SK-N-MC (cell line): ENCODE data around the gene SLC43A2.

ENCODE experiments used
- DNase-seq: peaks from one replicate; pipeline ENCODE4 v3.0.0-alpha.2; 2011; ENCODE audit warnings: low read depth, low spot score
- H3K27ac ChIP-seq: fragments of 200-600 bp; sonication (generic); 2 replicates; pipeline ENCODE4 v1.5.1; 2016; ENCODE audit warnings: mixed run types
- H3K36me3 ChIP-seq: fragments of 200-600 bp; sonication (generic); 2 replicates; pipeline ENCODE4 v1.6.1; 2017; ENCODE audit warnings: antibody characterized with exemption, low read length, mixed read lengths; ENCODE audit not compliant: insufficient read depth
- H3K4me3 ChIP-seq: fragments of 200-600 bp; sonication (generic); 2 replicates; pipeline ENCODE4 v1.5.1; 2016
- H3K9ac ChIP-seq: fragments of 200-600 bp; sonication (generic); 2 replicates; pipeline ENCODE4 v1.8.0; 2017; ENCODE audit warnings: mixed run types, mixed read lengths; ENCODE audit not compliant: insufficient read length
- H3K9me3 ChIP-seq: fragments of 200-600 bp; sonication (generic); 2 replicates; pipeline ENCODE4 v1.6.1; 2017; ENCODE audit warnings: low read depth, mild to moderate bottlenecking, antibody characterized with exemption, low read length, moderate library complexity, mixed read lengths
- EZH2 ChIP-seq: fragments of 200-600 bp; sonication (generic); IDR thresholded peaks from one replicate; pipeline ENCODE4 v1.6.1; 2017; ENCODE audit warnings: antibody characterized with exemption
- FOXP2 ChIP-seq: optimal IDR thresholded peaks from 2 replicates; pipeline ENCODE3; 2011; ENCODE audit warnings: mild to moderate bottlenecking, moderate library complexity; ENCODE audit not compliant: insufficient read depth; ENCODE audit errors: extremely low read length, control extremely low read depth
- POLR2AphosphoS5 ChIP-seq: IDR thresholded peaks from 2 replicates; pipeline ENCODE4 v1.6.1; 2012; ENCODE audit warnings: mild to moderate bottlenecking, low read depth, low read length, borderline replicate concordance

Gene SLC43A2

DNA sequence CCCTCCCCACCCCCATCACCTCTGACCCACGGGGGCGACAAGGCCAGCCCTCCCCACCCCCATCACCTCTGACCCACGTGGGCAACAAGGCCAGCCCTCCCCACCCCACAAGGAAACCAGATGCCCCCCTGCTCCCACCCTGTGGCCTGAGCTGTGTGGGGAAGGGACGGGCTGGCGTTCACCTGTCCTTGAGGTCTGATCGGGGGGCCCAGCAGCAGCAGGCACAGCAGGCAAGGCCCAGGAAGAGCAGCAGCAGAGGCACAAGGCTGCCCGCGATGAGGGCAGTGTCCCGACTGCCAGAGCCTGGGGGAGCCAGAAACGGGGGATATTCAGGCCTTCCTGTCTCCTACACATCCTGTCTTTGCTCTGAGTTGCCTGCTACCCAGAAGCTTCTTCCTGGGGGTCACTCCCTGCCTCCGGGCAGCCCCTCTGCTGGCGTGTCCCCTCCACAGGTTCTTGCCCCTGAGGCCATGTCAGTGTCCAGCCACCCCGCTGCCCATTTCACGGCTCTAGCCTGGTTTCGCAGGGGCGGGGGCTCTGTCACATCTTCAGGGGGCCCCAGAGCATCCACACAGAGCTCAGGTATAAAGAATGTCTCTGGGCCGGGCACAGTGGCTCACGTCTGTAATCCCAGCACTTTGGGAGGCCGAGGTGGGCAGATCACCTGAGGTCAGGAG is 10.1 kb upstream of the SLC43A2 start:
- H3K9me3 ChIP-seq: no peaks in the 10 kb centered on the region
- no peak overlapping the region for H3K27ac ChIP-seq
- H3K4me3 ChIP-seq: no peak overlapping the region
- DNase-seq: no peak
- no peak overlapping the region for H3K9ac ChIP-seq
- no peaks in the 10 kb centered on the region for H3K36me3 ChIP-seq
- TF ChIP-seq FOXP2 (no peak), EZH2 (no peak), POLR2AphosphoS5 (no peak)

DNA sequence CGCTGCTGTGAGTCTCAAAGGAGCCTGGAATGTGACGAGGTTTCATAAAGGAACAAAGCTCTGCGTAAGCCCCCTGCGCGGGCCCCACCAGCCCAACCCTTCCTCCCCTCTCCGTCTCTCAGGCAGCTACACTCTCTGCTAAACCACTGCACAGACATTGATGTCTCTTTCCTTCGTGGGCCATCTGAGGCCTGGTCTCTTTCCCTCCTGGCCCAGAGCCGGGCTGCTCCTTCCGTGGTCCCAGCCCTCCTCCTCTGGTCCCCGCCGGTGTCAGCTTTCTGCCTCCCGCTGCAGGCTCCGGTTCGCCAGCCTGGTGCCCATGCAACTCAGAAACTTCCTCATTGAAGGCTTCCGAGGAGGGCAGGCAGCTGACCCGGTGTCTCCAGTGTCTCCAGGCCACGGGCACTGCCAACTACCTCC is 9.5 kb upstream of the SLC43A2 start:
- H3K9me3 ChIP-seq: no peaks in the 10 kb centered on the region
- no peak overlapping the region for H3K27ac ChIP-seq
- no peak for DNase-seq
- TF ChIP-seq EZH2: no peak
- TF ChIP-seq POLR2AphosphoS5: no peak
- TF ChIP-seq FOXP2: no peak
- H3K9ac ChIP-seq: no peak overlapping the region
- no peaks in the 10 kb centered on the region for H3K36me3 ChIP-seq
- H3K4me3 ChIP-seq: no peak overlapping the region

DNA sequence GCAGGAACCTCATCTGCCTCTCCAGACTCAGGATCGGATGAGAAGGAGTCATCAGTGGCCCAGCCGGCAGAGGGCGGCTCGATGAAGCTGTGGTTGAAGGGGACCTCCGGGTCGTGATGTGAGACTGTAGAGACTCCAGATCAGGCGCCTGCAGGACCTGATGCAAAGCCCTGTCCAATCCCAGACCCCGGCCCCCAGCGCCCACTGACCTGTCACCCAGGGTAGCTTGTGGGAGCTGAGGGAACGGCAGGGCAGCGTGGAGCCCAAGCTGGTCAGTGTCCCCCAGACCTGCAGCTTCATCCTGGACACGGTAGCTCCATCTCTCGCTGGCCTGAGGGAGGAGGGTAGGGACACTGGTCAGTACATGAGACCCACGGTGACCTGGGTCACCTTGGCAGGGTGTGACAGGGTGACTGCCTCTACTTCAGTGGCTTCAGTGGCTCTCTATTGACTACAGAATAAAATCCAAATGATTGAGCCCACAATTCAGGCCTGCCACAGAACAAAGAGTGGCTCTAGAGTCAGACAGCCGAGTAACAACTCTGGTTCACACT is 8.2 kb upstream of the SLC43A2 start:
- Histone ChIP-seq H3K9ac (no peak overlapping the region), H3K4me3 (no peak overlapping the region), H3K27ac (no peak overlapping the region), H3K36me3 (no peaks in the 10 kb centered on the region), H3K9me3 (no peaks in the 10 kb centered on the region)
- DNase-seq: no peak
- TF ChIP-seq POLR2AphosphoS5 (no peak), EZH2 (no peak), FOXP2 (no peak)

DNA sequence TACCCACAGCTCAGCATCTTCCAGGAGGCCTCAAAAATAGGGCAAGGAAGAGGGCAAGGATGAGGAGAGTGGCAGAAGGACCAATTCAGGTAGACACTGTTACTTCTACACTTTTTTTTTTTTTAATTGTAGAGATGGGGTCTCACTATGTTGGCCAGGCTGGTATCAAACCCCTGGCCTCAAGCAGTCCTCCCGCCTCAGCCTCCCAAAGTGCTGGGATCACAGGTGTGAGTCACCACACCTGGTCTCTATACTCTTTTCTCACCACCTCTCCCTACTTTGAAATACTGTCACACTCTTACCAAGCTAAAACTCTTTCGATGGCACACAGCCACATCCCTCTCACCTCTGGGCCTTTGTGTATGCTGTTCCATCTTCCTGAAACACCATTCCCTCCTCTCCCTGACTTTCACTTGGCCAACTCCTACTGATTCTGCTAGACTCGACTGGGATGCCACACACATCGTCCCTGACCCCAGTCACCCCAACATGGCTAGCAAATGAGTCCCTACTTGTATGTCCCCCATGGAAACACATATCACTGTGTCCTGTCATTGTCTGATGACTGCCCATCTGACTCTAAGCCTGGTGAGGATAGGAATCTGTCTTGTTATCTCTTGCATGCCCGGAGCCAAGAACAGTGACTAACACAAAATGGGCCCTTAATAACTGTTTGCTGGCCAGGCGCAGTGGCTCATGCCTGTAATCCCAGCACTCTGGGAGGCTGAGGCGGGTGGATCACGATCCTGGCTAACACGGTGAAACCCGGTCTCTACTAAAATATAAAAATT is 7.2 kb upstream of the SLC43A2 start:
- H3K9me3 ChIP-seq: no peaks in the 10 kb centered on the region
- H3K9ac ChIP-seq: no peak overlapping the region
- no peak overlapping the region for H3K4me3 ChIP-seq
- TF ChIP-seq EZH2: no peak
- no peak for TF ChIP-seq POLR2AphosphoS5
- TF ChIP-seq FOXP2: no peak
- no peaks in the 10 kb centered on the region for H3K36me3 ChIP-seq
- no peak overlapping the region for H3K27ac ChIP-seq
- DNase-seq: no peak

DNA sequence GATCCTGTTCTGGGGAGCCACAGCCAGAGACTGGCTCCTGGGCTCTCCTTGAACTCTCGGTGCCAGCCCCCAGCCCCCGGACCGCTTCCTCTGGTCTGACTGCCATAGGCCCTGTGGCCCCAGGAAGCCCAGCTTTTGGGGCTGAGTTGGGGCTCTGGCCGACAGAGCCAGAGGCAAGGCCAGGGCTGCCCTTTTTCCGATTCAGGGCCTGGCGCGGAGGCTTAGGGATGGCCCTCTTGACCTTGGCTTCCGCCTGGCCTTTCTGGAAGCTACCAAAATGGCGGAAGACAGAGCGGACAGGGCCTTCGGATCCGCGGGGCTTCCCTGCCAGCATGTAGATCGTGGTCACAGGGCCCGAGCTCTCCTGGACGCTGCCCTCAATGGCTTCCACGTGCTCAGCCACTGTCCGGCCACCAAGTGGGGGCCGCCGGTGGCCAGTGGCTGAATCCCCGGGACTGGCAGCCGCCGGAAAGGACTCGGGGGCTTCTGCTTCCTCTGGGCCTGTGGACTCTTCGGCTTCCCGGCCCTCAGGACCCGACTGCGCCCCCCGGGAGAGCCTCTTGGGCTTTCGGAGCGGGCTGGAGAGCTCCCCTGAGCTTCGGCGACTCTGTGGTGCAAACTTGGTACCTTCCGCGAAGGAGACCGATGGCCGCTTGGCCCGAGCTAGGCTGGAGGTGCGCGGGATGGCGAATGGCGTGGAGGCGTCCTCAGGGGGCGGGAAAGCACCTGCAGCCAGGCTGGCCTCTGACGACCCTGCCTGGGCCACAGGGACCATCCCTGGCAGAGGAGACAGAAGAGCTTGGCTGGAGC is 6.4 kb upstream of the SLC43A2 start:
- TF ChIP-seq EZH2 (no peak), POLR2AphosphoS5 (no peak), FOXP2 (no peak)
- Histone ChIP-seq H3K36me3 (no peaks in the 10 kb centered on the region), H3K9me3 (no peaks in the 10 kb centered on the region), H3K27ac (no peak overlapping the region), H3K4me3 (no peak overlapping the region), H3K9ac (no peak overlapping the region)
- DNase-seq: no peak

DNA sequence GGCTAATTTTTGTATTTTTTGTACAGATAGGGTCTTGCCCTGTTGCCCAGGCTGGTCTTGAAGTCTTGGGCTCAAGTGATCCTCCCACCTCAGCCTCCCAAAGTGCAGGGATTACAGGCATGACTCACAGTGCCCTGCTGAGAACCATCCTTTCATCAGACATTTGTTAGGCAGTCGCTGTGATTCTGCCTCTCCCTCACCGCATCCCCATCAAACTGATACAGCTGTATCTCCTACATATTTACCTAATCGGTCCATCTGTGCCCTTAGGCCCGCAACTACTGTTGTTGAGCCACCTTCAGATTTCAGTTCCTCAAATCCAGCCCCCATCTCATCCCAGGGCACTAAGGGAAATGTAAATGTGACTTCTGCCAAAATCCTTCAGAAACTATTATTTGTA is 2.0 kb upstream of the SLC43A2 start:
- H3K9me3 ChIP-seq: no peaks in the 10 kb centered on the region
- H3K9ac ChIP-seq: no peak overlapping the region
- TF ChIP-seq POLR2AphosphoS5: no peak
- no peak for TF ChIP-seq EZH2
- no peak for TF ChIP-seq FOXP2
- H3K4me3 ChIP-seq: no peak overlapping the region
- no peaks in the 10 kb centered on the region for H3K36me3 ChIP-seq
- no peak for DNase-seq
- H3K27ac ChIP-seq: no peak overlapping the region

DNA sequence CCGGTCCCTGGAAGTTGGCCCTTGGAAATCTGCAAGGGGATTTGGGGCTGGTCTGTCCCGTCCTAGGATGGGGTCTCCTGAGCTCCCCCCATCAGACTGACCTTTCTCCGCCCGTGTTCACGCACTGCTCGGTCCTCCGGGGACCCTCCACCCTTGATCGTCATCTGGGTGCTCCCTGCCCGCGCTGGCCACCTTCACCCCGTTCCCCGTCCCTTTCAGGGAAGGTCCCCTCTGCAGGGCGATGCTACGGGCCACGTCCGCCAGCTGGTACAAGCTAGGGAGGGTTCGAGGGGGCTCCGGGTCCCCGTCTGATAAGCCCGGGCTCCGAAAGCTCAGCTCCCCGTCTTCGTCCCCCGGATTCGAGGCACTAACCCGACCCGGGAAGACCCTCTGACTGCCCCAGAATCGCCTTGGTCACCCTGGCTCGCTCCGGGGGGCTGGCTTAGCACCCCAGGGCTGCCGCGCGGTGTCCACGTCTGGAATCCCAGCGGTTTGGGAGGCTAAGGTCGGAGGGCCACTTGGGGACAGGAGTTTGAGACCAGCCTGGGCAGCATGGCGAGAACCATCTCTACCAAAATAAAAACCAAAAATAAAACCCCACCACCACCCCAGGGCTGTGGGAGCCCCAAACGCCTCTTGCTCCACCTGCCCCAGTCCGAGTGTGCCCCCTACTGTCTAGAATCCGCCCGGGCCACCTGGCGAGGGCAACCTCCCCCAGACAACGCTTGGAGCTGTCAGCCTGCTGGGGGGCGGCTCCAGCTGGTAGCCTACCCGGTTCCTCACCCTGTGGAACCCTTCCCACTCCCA is 1.1 kb upstream of the SLC43A2 start:
- no peak for DNase-seq
- Histone ChIP-seq H3K9ac (no peak overlapping the region), H3K27ac (no peak overlapping the region), H3K4me3 (peak overlapping the region; percentile 81), H3K9me3 (no peaks in the 10 kb centered on the region), H3K36me3 (no peaks in the 10 kb centered on the region)
- TF ChIP-seq EZH2 (no peak), FOXP2 (no peak)
